Myocyte (in vitro differentiated cells): ENCODE data around the gene CTDSP2. TPM values are rescaled to one million over a fixed set of nuclear protein-coding genes. Genes with fewer than 3 reads are reported as not detected.
A peak's percentile ranks its signal among the peaks of the same experiment; 100 is the strongest.
"Not testable (repeated sequence)": the region's sequence is repeated elsewhere in the genome, so short reads cannot be mapped to it uniquely, and the experiment has no call there.

Experiments
- DNase-seq: peaks from one replicate; pipeline ENCODE4 v3.0.0-alpha.2; 2012; ENCODE audit warnings: low read depth
- total RNA-seq: library from RNA; depleted of rRNA; stranded (reverse); fragments of >200 nt; gene quantifications from 2 replicates; pipeline ENCODE4 v1.2.3, GENCODE V29; 2014

Gene CTDSP2
- total RNA-seq, 1 donor from 2014 or later, result 43.4 TPM

GRCh38 chr12:57783861-57784260, 62.7 kb downstream of the CTDSP2 start:
- DNase-seq, result no peak

- no peak for DNase-seq
Measured at GRCh38 chr12:57783466-57783801, 63.1 kb downstream of the CTDSP2 start.

- DNase-seq, result peak; percentile 97
Measured at GRCh38 chr12:57782608-57783465, 63.7 kb downstream of the CTDSP2 start, which contains the start of gene TSFM. Gene TSFM (plus strand): TSS chr12:57782787. CDS start chr12:57782802, 15 bp downstream.

GRCh38 chr12:57782243-57782607, 64.3 kb downstream of the CTDSP2 start:
- DNase-seq, result no peak

GRCh38 chr12:57781801-57782200, 64.7 kb downstream of the CTDSP2 start:
- DNase-seq, result no peak

GRCh38 chr12:57781244-57781643, 65.3 kb downstream of the CTDSP2 start:
- DNase-seq, result no peak

GRCh38 chr12:57780284-57780897, 66.1 kb downstream of the CTDSP2 start:
- DNase-seq, result no peak

GRCh38 chr12:57779736-57780135, 66.8 kb downstream of the CTDSP2 start:
- no peak for DNase-seq

GRCh38 chr12:57777911-57778310, 68.6 kb downstream of the CTDSP2 start:
- no peak for DNase-seq

- no peak for DNase-seq
Measured at GRCh38 chr12:57777367-57777766, 69.2 kb downstream of the CTDSP2 start.

GRCh38 chr12:57776247-57776587, 70.3 kb downstream of the CTDSP2 start:
- no peak for DNase-seq

GRCh38 chr12:57775563-57776246, 70.8 kb downstream of the CTDSP2 start:
- DNase-seq, result no peak

- no peak for DNase-seq
Measured at GRCh38 chr12:57775044-57775443, 71.5 kb downstream of the CTDSP2 start.

GRCh38 chr12:57774634-57775033, 71.9 kb downstream of the CTDSP2 start:
- DNase-seq, result not testable (repeated sequence)

GRCh38 chr12:57772429-57773322, 73.9 kb downstream of the CTDSP2 start, which contains the start of gene EEF1AKMT3:
Gene EEF1AKMT3 (plus strand): TSS chr12:57772614. CDS start chr12:57772725, 111 bp downstream.
- DNase-seq, result peak; percentile 53

- peak; percentile 97 for DNase-seq
Measured at GRCh38 chr12:57771873-57772428, 74.6 kb downstream of the CTDSP2 start, which contains the start of gene METTL1. Gene METTL1 (minus strand): TSS chr12:57772105. CDS start chr12:57772083, 22 bp downstream.

GRCh38 chr12:57771236-57771872, 75.2 kb downstream of the CTDSP2 start:
- DNase-seq, result peak; percentile 95

- no peak for DNase-seq
Measured at GRCh38 chr12:57770734-57771133, 75.8 kb downstream of the CTDSP2 start.
